Measurements from ENCODE around the gene HIPK1. TPM values are rescaled to one million over a fixed set of nuclear protein-coding genes. Genes with fewer than 3 reads are reported as not detected.
A peak's percentile ranks its signal among the peaks of the same experiment; 100 is the strongest.

The HIPK1 gene
- total and polyA plus RNA-seq, 12 donors, result 7.8 to 91.0 (median 61.2) TPM

DNA sequence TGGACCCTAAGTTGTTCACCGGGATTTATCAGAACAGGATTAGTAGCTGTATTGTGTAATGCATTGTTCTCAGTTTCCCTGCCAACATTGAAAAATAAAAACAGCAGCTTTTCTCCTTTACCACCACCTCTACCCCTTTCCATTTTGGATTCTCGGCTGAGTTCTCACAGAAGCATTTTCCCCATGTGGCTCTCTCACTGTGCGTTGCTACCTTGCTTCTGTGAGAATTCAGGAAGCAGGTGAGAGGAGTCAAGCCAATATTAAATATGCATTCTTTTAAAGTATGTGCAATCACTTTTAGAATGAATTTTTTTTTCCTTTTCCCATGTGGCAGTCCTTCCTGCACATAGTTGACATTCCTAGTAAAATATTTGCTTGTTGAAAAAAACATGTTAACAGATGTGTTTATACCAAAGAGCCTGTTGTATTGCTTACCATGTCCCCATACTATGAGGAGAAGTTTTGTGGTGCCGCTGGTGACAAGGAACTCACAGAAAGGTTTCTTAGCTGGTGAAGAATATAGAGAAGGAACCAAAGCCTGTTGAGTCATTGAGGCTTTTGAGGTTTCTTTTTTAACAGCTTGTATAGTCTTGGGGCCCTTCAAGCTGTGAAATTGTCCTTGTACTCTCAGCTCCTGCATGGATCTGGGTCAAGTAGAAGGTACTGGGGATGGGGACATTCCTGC is 46.2 kb downstream of the HIPK1 start:
- no peak overlapping the region for H3K4me3 ChIP-seq

GRCh38 chr1:113976609-113977278 is 47.6 kb downstream of the HIPK1 start:
- WGBS, 2 donors, result 35 to 62% methylated on average over 4 of the region's 4 CpGs
- peaks cover 0 to 55% (median 49%) of the 10 kb centered on the region in 9 donors for H3K4me1 ChIP-seq
- peak in 1 of 2 donors; percentile 19 for DNase-seq
- ATAC-seq, result peak in 4 of 8 donors; percentile 10 to 21 (median 12)
- H3K27ac ChIP-seq, result peak overlapping the region in 5 of 10 donors; percentile 2 to 58 (median 53)
- TF ChIP-seq, protein P1, sequence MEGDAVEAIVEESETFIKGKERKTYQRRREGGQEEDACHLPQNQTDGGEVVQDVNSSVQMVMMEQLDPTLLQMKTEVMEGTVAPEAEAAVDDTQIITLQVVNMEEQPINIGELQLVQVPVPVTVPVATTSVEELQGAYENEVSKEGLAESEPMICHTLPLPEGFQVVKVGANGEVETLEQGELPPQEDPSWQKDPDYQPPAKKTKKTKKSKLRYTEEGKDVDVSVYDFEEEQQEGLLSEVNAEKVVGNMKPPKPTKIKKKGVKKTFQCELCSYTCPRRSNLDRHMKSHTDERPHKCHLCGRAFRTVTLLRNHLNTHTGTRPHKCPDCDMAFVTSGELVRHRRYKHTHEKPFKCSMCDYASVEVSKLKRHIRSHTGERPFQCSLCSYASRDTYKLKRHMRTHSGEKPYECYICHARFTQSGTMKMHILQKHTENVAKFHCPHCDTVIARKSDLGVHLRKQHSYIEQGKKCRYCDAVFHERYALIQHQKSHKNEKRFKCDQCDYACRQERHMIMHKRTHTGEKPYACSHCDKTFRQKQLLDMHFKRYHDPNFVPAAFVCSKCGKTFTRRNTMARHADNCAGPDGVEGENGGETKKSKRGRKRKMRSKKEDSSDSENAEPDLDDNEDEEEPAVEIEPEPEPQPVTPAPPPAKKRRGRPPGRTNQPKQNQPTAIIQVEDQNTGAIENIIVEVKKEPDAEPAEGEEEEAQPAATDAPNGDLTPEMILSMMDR (IDR thresholded peaks at IDR 0.05), result peak in 8 of 9 donors; percentile 11 to 60 (median 45)
- no peak overlapping the region for H3K4me3 ChIP-seq
- H3K27me3 ChIP-seq, result no peaks in the 10 kb centered on the region
- intact Hi-C loops (cut with DNase I), result loop anchor here in 4 of 10 donors (5.0 to 10.0 kb wide), 3 partner anchors 142 to 306 kb away; no protein-coding TSS in a partner anchor
- peaks cover 0 to 47% (median 18%) of the 10 kb centered on the region in 9 donors for H3K36me3 ChIP-seq
- no peaks in the 10 kb centered on the region for H3K9me3 ChIP-seq

More for the DNA sequence above, 46.2 kb downstream of the HIPK1 start:
- H3K27ac ChIP-seq, result peak overlapping the region in 3 of 10 donors; percentile 45 to 57 (median 53)
- WGBS, 2 donors, result 60 to 62% methylated on average over 4 of the region's 4 CpGs
- no peaks in the 10 kb centered on the region for H3K9me3 ChIP-seq
- intact Hi-C loops (cut with DNase I), result loop anchor here in 4 of 10 donors (5.0 to 10.0 kb wide), 3 partner anchors 141 to 307 kb away; no protein-coding TSS in a partner anchor
- H3K27me3 ChIP-seq, result no peaks in the 10 kb centered on the region
- TF ChIP-seq, protein P1 (IDR thresholded peaks at IDR 0.05), result no peak
- no peak for ATAC-seq
- H3K4me1 ChIP-seq, result peaks cover 0 to 46% (median 38%) of the 10 kb centered on the region in 9 donors
- H3K36me3 ChIP-seq, result peaks cover 0 to 58% (median 31%) of the 10 kb centered on the region in 9 donors
- no peak for DNase-seq

DNA sequence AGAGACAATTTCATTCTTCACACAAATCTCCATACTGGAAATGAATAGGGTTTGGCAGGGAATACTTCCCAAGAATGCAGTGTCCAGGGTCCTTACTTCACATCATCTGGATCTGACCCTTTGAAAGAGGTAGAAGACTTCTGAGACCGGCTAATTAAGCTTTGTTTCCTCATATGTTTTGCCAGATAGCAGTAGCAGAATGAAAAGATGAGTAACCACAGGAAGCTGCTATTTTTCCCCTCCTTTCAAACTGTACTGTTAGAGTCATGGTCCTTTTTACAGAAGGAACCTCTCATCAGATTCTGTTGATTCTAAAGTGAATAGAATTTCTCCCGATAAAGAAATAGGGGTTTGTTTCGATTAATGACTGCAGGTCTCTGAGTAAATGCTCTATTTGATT is 48.8 kb downstream of the HIPK1 start:
- ATAC-seq (no peak), DNase-seq (no peak)
- no peak overlapping the region for H3K4me3 ChIP-seq
- H3K4me1 ChIP-seq, result peaks cover 0 to 64% (median 57%) of the 10 kb centered on the region in 9 donors
- 74 to 86% methylated on average over 3 of the region's 3 CpGs for WGBS, 2 donors
- intact Hi-C loops (cut with DNase I), result loop anchor here in 7 of 10 donors (1.0 to 10.0 kb wide), 6 partner anchors 143 to 307 kb away; no protein-coding TSS in a partner anchor
- H3K27ac ChIP-seq, result peak overlapping the region in 1 of 10 donors; percentile 8
- peaks cover 0 to 35% (median 9%) of the 10 kb centered on the region in 9 donors for H3K36me3 ChIP-seq
- TF ChIP-seq, protein P1 (IDR thresholded peaks at IDR 0.05), result no peak
- no peaks in the 10 kb centered on the region for H3K27me3 ChIP-seq
- no peaks in the 10 kb centered on the region for H3K9me3 ChIP-seq
